HCT116 (cell line): Measurements from ENCODE around the gene ADNP. TPM values are rescaled to one million over a fixed set of nuclear protein-coding genes. Genes with fewer than 3 reads are reported as not detected.
"Not testable (repeated sequence)": the region's sequence is repeated elsewhere in the genome, so short reads cannot be mapped to it uniquely, and the experiment has no call there.

Experiments
- ATAC-seq: fragments of 200-7000 bp; cut with Tn5 transposase; 2 replicates; pipeline ENCODE4 v1.9.1; 2020; ENCODE audit warnings: mild to moderate bottlenecking, moderate library complexity
- BruUV-seq: library from RNA; stranded (reverse); fragments of 400-500 nt; replicated peaks from 2 replicates; lab custom pipeline; 2021; lab: Mats Ljungman, UMichigan
- CTCF ChIA-PET: fragments of 300-600 bp; sonication (Branson Sonifier 250); formaldehyde crosslinking; loops from one replicate; lab custom pipeline; 2021; ENCODE audit warnings: antibody characterized with exemption; lab: Charles Lee
- POLR2A ChIA-PET: fragments of 300-600, 350-600 bp; sonication (Branson Sonifier 250); formaldehyde crosslinking; loops from one replicate; lab custom pipeline; 2021; ENCODE audit warnings: antibody characterized with exemption; lab: Charles Lee
- RAD21 ChIA-PET, 2 experiments: fragments of 300-600 bp; sonication (Branson Sonifier 250); formaldehyde crosslinking; loops; one replicate each; lab custom pipeline; 2023; ENCODE audit warnings: low total read pairs in 2 of 2; ENCODE audit not compliant: uncharacterized antibody in 2 of 2, unreplicated experiment in 2 of 2, low non-redundant PET in 1 of 2; lab: Charles Lee
- DNase-seq: peaks from one replicate; pipeline ENCODE4 v3.0.0-alpha.2; 2010; ENCODE audit warnings: low read depth, low spot score
- H2AFZ ChIP-seq: fragments of 200-600 bp; shearing (Covaris generic), sonication (generic); 2 replicates; pipeline ENCODE4 v1.6.1; 2017; ENCODE audit warnings: low read depth, mixed run types, mixed read lengths, antibody characterized with exemption, low read length; ENCODE audit not compliant: poor library complexity, severe bottlenecking
- H3K27ac ChIP-seq: 2 replicates; pipeline ENCODE4 v1.5.1; 2012; ENCODE audit warnings: low read depth, low read length
- H3K27me3 ChIP-seq: fragments of 200-600 bp; sonication (generic); 2 replicates; pipeline ENCODE4 v1.6.1; 2016; ENCODE audit warnings: mixed run types, low read length, mixed read lengths; ENCODE audit not compliant: insufficient read depth
- H3K36me3 ChIP-seq, 2 experiments: fragments of 200-500 bp in 1 of 2; fragments of 200-600 bp in 1 of 2; sonication (Bioruptor generic) in 1 of 2; sonication (generic) in 1 of 2; 2 replicates each; pipeline versions ENCODE4 v1.5.1 to v1.6.1; 2014 to 2016; ENCODE audit warnings: low read length in 2 of 2, inconsistent platforms in 1 of 2, mixed read lengths in 1 of 2, mixed run types in 1 of 2; ENCODE audit not compliant: insufficient read depth in 2 of 2, control insufficient read depth in 1 of 2
- H3K4me1 ChIP-seq, 2 experiments: fragments of 200-600 bp in 1 of 2; sonication (generic) in 1 of 2; 2 replicates each; pipeline versions ENCODE4 v1.5.1 to v1.6.1; 2012 to 2017; ENCODE audit warnings: low read length in 2 of 2, inconsistent platforms in 1 of 2, mild to moderate bottlenecking in 1 of 2, mixed read lengths in 1 of 2, mixed run types in 1 of 2, moderate library complexity in 1 of 2; ENCODE audit not compliant: insufficient read depth in 2 of 2, control insufficient read depth in 1 of 2
- H3K4me2 ChIP-seq: fragments of 200-600 bp; sonication (generic); 2 replicates; pipeline ENCODE4 v1.6.1; 2017; ENCODE audit warnings: mixed run types, low read length, mixed read lengths
- H3K4me3 ChIP-seq, 2 experiments: fragments of 200-600 bp in 1 of 2; sonication (generic) in 1 of 2; replicated peaks in 1 of 2; 2 replicates each; pipeline ENCODE4 v1.5.1; 2011 to 2016; ENCODE audit warnings: low read length in 2 of 2, control low read depth in 1 of 2, low read depth in 1 of 2, mild to moderate bottlenecking in 1 of 2, mixed read lengths in 1 of 2, mixed run types in 1 of 2
- H3K79me2 ChIP-seq: fragments of 200-600 bp; sonication (generic); 2 replicates; pipeline ENCODE4 v1.6.1; 2017; ENCODE audit warnings: mild to moderate bottlenecking, mixed run types, low read length, moderate library complexity, mixed read lengths; ENCODE audit not compliant: insufficient read depth
- H3K9ac ChIP-seq: fragments of 200-600 bp; sonication (generic); 2 replicates; pipeline ENCODE4 v1.6.1; 2016; ENCODE audit warnings: low read length, mixed read lengths
- H3K9me2 ChIP-seq: fragments of 200-600 bp; sonication (generic), shearing (Covaris generic); 2 replicates; pipeline ENCODE4 v1.6.1; 2017; ENCODE audit warnings: mixed run types, mild to moderate bottlenecking, moderate library complexity; ENCODE audit not compliant: insufficient read depth
- H3K9me3 ChIP-seq, 2 experiments: fragments of 200-500 bp in 1 of 2; fragments of 200-600 bp in 1 of 2; sonication (Bioruptor generic) in 1 of 2; sonication (generic) in 1 of 2; 2 replicates each; pipeline ENCODE4 v1.6.1; 2014 to 2017; ENCODE audit warnings: low read length in 2 of 2, mixed read lengths in 2 of 2, inconsistent platforms in 1 of 2, low read depth in 1 of 2, mild to moderate bottlenecking in 1 of 2, mixed run types in 1 of 2, moderate library complexity in 1 of 2; ENCODE audit not compliant: control insufficient read depth in 1 of 2, insufficient read depth in 1 of 2
- H4K20me1 ChIP-seq: fragments of 200-600 bp; sonication (generic), shearing (Covaris generic); 2 replicates; pipeline ENCODE4 v1.6.1; 2017; ENCODE audit warnings: mixed run types, mild to moderate bottlenecking, moderate library complexity; ENCODE audit not compliant: insufficient read depth
- CEBPB ChIP-seq: IDR thresholded peaks from 2 replicates; pipeline ENCODE4 v1.6.1; 2012; ENCODE audit warnings: low read depth
- JUND ChIP-seq: IDR thresholded peaks from 2 replicates; pipeline ENCODE4 v1.6.1; 2012
- POLR2AphosphoS5 ChIP-seq: IDR thresholded peaks from 2 replicates; pipeline ENCODE4 v1.6.1; 2011; ENCODE audit warnings: mild to moderate bottlenecking, low read depth, low read length, moderate library complexity
- intact Hi-C: fragments of 100-400 bp; cut with micrococcal nuclease; formaldehyde crosslinking; loops from 2 replicates; pipeline ENCODE4 v1.10.0; 2022
- total RNA-seq: library from RNA; stranded (reverse); gene quantifications from one replicate; pipeline ENCODE4 v1.2.1, GENCODE V29; 2021; ENCODE audit not compliant: unreplicated experiment

ADNP gene
- total RNA-seq, 1 experiment from 2014 or later = 85.9 TPM

DNA sequence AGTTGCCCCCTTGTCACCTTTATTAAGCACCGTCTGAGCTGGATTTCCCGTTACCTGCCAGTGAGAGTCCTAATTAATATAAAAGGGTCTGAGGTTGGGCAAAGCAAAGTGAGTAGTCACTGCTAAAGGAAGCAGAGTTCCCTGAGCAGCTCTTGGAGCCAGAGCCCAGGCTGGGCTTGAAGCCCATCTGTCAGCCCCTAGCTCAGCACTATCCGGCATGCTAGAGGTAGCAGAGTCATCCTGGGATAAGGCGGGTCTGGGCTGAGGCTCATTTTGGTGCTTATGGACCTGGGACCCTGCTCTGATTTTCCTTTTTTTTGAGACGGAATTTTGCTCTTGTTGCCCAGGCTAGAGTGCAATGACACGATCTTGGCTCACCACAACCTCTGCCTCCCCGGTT lies 46.2 kb downstream of the ADNP start:
- ChIA-PET CTCF (no interaction called here), RAD21 (no interaction called here), POLR2A (interaction anchor here (0.5 kb wide), 1 partner anchor 43 kb away, joined by 3 read pairs; no protein-coding TSS in a partner anchor)
- H3K79me2 ChIP-seq = peaks cover 7% of the 10 kb centered on the region; the same call in 1 of the 2 replicates
- no peak overlapping the region for H3K4me3 ChIP-seq
- H3K9me2 ChIP-seq = no peaks in the 10 kb centered on the region
- H3K4me1 ChIP-seq = no peaks in the 10 kb centered on the region
- H4K20me1 ChIP-seq = no peaks in the 10 kb centered on the region; the same call in 1 of the 2 replicates
- H3K27me3 ChIP-seq = no peaks in the 10 kb centered on the region
- peaks cover 5 to 11% of the 10 kb centered on the region in 2 experiments; a peak in 3 of 4 replicates for H3K36me3 ChIP-seq
- no peak for DNase-seq
- H3K9me3 ChIP-seq = no peaks in the 10 kb centered on the region
- H2AFZ ChIP-seq = no peak overlapping the region
- H3K9ac ChIP-seq = no peak overlapping the region
- no TSS peak for BruUV-seq
- TF ChIP-seq POLR2AphosphoS5 (peak; percentile 26; the same call in 1 of the 2 replicates), CEBPB (no peak)
- H3K4me2 ChIP-seq = no peak overlapping the region
- H3K27ac ChIP-seq = no peak overlapping the region
- intact Hi-C loops = no loop called here
- ATAC-seq = no peak

DNA sequence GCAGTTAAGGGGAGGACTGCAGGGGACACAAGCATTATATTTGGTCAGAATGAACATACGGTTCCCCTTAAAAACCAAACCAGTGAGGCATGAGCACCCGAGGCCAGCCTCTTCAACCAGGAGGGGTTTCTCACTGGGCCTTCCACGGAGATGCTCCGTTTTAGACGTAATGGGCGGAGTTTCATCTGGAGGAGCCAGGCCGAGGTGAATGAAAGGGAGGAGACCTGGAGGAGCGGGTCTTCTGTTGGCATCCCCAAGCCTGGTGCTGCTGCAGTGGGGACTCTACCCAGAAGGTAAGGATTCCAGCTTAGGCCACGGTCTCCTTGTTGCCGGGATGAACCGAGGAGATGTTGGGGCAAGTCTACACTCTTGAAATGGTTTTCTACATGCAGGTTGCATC lies 47.4 kb downstream of the ADNP start:
- CTCF ChIA-PET = no interaction called here
- Histone ChIP-seq H3K4me1 (no peaks in the 10 kb centered on the region), H2AFZ (no peak overlapping the region), H3K4me3 (no peak overlapping the region), H3K36me3 (0 out of 4 replicates have a peak, but pooled peaks cover 0 to 2% of the 10 kb centered on the region in 2 experiments), H3K9ac (no peak overlapping the region), H4K20me1 (no peaks in the 10 kb centered on the region; the same call in 1 of the 2 replicates), H3K27ac (no peak overlapping the region), H3K9me2 (no peaks in the 10 kb centered on the region), H3K27me3 (no peaks in the 10 kb centered on the region), H3K9me3 (no peaks in the 10 kb centered on the region), H3K4me2 (no peak overlapping the region), H3K79me2 (no peaks in the 10 kb centered on the region)
- RAD21 ChIA-PET = no interaction called here
- TF ChIP-seq JUND = no peak
- POLR2A ChIA-PET = no interaction called here
- ATAC-seq = no peak
- intact Hi-C loops = no loop called here
- no peak for DNase-seq
- BruUV-seq = no TSS peak

DNA sequence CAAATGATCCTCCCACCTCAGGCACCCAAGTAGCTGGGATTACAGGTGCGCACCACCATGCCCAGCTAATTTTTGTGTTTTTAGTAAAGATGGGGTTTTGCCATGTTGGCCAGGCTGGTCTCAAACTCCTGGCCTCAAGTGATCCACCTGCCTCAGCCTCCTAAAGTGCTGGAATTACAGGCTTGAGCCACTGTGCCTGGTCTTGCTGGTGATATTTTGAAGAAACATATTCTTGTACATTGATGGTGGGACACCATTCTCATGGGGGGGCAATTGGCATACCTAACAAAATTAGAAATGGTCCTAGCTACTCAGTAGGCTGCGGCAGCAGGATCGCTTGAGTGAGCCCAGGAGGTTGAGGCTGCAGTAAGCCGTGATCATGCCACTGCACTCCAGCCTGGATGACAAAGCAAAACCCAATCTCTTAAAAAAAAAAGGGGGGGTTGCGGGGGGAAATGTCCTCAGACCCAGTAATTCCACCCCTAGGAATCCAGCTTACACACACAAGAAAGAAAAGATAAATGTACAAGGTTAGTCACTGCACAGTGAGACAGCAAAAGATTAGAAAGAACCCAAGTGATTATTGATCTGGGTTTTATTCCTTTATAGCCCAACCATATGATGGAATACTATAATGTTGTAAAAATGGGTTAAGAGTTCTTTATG lies 49.3 kb downstream of the ADNP start:
- H3K4me2 ChIP-seq, H3K9ac ChIP-seq, CTCF ChIA-PET, H3K27ac ChIP-seq, H3K4me1 ChIP-seq, BruUV-seq, intact Hi-C loops, H3K36me3 ChIP-seq, H3K79me2 ChIP-seq, POLR2A ChIA-PET, H3K27me3 ChIP-seq, H3K9me2 ChIP-seq, ATAC-seq, H2AFZ ChIP-seq, RAD21 ChIA-PET, H3K9me3 ChIP-seq, H4K20me1 ChIP-seq, H3K4me3 ChIP-seq, DNase-seq: not testable (repeated sequence)
